GM19438 (cell line): ENCODE measurements around the gene NAA20.
A peak's percentile ranks its signal among the peaks of the same experiment; 100 is the strongest.

Experiments
- ATAC-seq: cut with Tn5 transposase; IDR thresholded peaks from one replicate; pipeline ENCODE4 v1.9.1; 2021; ENCODE audit warnings: low read depth; ENCODE audit not compliant: unreplicated experiment

NAA20 gene

DNA sequence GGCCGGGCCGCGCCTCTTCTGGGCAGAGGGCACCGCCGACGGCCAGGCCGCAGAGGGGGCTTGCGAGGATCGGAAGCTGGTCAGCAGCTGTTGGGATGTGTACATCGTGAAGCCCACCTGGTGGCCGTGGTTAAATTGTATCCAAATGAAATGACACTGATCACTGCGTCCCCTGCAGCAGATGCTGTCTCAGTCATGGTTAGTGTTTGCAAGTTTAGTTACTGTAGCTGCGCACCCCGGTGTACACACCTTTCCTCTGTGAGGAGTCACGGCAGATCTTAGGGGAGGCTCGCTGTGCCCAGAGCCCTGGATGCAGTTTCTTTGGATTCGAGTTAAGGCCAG lies 653 bp downstream of the NAA20 start:
- ATAC-seq, result peak; percentile 6

DNA sequence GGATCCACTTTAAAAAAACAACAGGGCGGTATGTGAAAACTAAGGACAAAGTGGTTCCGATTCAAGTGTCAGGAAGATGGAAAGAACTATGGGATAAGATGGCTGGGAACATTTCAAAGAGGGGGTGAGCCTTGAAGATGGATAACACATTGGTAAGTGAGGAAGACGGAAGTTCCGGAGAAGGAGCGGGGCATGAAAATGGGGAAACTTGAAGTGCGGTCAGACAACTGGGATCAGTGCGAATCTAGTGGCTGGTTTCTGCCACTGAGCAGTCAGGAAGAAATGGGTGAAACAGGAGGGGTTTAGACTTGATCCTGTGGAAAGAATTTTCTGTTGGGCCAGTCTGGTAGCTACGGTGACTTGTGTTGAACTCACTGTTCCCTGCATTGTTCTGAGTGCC lies 1.2 kb downstream of the NAA20 start:
- no peak for ATAC-seq

DNA sequence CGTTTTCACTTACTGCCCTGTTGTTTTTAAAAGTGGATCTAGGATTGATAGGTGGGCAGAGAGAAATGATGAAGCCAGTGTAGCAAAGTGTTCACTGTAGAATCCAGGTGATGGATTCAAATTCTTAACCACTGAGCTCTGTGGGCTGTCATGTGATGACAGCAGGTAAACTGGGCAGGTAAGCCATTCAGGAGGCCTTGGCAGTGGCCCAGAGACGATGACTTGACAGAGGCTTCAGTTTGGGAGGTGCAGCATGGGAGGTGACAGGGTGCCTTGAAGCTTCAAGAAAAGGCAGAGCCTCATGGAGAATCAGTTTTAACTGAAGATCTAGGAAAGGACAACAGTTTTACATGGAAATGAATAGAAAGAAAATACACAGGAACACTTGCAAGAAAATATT lies 2.0 kb downstream of the NAA20 start:
- ATAC-seq, result no peak

DNA sequence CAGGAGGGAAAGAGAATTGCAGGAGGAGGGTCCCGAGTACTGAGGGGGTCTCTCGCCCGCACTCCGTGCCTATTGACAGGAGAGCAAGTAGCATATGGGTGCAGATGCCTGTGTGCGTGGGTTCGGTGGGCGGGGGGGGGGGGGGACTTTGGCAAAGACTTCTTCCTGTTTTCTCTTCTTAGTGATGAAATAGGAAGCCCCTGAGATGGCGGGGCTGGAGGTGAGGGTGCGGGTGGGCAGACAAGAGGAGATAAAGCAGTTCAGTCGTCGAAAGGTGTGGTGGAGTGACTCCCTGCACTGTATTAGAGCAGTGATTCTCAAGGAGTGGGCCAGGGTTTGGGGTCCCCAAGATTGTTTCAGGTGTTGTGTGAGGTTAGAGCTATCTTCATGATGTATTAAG lies 3.7 kb downstream of the NAA20 start:
- no peak for ATAC-seq

DNA sequence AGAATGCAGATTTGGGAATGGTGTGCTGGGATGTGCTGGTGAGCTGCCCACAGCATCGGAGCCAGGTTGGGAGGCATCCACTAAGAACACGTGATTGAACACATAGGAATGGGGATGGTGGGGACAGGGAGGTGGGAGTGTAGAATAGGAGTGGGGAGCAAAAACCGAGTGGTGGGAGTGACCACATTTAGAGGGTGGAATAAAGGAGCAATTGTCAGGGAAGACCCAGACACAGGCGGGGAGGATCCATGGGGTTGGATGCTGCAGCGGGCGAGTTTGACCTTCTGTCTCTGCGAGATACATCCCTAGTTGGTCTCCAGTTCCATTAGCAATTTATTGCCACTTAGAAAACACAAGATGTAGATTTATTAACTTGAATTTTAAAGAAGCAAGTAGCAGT lies 4.7 kb downstream of the NAA20 start:
- no peak for ATAC-seq

DNA sequence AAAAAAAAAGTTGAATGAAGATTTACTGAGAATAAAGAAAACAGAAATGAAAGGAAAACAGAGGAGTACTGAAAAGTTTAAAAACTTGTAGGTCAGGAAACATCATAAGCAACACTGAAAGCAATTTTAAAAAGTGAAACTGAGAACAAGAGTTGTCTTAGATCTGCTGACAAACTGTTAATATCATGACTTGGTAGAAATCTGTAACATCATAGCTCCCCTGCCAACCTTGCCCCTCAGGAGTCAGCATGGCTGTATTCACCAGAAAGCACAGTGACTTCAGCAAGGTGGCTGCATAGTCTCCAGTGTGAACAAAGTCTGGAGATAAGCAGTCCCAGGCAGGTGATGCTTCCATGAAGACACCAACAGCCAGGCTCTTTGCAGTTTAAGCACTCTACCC lies 5.3 kb downstream of the NAA20 start:
- ATAC-seq, result peak; percentile 74

DNA sequence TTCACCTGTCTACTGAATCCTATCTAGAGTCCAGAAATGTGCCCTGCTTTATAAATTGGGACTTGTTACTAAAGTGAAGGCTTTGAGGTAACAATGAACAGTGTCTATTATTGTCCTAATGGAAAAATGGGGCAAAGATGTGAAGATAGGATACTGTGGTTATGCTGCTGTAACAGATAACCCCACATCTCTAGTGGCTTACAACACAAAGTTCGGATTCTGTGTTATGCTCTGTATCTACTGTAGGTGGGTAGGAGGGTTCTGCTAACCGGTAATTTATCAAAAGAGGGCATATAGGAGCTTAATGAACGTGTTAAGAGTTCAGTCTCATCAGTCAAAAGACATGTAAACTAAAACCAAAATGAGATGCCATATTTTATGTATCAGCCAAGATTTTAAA lies 6.2 kb downstream of the NAA20 start:
- ATAC-seq, result no peak

DNA sequence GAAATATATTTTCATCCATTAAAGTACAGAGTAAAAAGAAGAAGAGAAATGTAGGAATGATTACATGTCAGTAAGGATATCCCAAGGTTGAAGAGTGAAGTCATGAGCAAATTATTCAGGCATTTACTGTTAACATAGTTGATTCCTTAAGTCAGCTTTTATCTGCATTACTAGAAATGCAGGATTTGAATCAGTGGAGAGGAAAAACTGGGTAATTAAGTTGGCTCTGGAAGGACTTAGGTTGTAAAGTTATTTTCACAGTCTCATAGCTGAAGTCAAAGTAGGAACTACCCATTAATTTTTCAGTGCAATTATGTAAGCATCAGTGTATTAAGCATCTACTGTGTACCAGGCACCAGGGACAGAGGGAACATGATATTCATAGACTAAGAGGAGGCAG lies 7.8 kb downstream of the NAA20 start:
- no peak for ATAC-seq

DNA sequence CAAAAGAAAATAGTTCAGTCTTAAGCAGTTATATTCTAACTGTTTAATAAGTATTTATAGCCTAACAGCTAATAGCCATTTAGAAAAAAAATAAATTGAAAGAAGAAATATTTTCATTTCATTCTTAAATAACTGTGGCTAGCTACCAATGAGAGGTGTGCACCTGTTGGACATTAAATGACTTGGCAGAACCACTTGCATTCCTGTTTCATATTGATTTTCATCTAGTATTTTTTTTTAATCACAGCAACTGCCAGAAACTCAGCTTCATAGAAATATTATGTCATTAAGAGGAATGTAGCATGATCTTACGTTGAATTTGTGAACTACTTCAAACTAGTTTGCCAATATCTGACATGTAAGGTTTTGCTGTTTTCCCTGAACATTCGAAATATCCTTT lies 10.1 kb downstream of the NAA20 start:
- no peak for ATAC-seq

DNA sequence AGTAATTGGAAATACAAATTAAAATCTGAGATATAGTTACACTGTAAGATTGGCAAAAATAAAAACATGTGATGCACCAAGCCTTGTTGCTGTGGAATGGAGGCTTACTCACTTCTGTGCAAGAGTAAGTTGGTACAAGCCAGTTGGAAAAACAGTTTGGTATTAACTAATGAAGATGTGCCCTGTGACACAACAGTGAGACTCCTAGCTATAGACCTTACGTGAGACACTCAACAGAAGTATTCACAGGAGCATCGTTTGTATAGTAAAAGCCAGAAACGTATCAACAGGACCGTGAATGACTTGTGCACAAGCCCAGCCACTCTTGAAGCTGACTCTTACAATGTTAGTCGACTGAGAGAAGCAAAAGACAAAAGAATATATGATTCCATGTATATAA lies 14.6 kb downstream of the NAA20 start:
- no peak for ATAC-seq

DNA sequence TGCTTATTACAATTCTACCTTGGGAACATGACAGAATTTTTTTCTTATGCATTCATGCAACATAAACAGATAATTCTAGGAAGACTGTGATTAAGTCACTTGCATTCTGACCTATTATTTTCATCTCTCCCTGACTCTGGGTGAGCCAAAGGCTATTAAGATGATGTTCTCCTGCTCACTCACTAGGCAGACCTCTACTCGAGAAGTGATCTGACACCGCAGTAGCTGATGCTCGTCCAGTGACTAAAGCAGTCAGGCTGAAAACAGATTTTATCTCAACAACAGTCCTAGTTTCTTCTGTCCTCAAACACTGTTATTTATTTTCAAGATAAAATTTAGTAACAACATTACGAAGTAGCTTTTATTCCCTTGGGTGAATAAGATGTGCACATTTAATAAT lies 17.3 kb downstream of the NAA20 start:
- ATAC-seq, result no peak

DNA sequence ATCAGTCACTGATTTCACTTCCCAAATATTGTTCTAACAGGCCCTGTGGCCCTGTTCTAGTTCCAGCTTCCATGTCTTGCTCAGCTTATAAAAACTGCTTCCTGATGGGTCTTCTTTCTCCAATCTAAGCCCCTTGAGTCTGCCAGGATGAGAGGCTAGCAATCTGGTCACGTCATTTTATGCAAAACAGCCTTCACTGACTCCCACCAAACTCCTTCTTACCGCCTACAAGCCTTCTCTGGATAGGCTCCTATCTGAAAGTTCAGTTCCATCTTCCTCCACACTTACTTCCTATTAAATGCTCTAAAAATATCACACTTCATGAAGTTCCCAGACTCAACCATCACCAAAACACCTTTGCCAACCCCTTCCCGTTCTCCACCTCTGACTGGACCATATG lies 19.6 kb downstream of the NAA20 start:
- no peak for ATAC-seq

DNA sequence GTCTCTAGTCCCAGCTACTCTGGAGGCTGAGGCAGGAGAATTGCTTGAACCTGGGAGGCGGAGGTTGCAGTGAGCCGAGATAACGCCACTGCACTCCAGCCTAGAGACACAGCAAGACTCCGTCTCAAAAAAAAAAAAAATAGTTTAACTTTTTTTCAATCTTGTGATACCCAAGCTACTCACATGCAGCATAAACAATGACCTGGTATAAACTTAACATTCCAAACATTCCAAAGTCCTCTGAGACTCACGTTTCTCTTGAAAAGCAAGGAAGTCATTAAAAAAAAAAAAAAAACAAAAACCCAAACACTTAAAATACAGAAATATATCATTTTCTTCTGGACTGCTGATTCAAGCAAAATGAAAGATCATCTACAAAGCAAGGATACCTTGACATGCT lies 20.8 kb downstream of the NAA20 start:
- no peak for ATAC-seq

DNA sequence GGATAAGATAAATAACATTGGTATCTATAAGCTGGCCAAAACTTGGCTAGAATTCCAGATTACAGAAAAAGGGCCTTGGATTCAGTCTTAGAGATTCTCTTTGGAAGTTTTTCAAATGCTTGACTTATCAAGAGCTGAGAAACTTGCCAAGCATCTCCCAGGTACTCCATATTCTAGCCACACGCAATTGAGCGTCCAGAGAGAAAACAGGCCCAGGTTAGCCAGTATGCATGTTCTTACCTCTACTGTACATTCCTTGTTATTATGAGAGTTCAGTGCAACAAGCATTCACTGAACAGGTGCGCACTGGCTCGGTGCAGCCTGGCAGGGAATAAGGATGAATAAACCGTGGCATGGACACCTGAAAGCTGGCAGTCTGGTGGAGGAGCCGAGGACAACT lies 21.4 kb downstream of the NAA20 start:
- no peak for ATAC-seq

DNA sequence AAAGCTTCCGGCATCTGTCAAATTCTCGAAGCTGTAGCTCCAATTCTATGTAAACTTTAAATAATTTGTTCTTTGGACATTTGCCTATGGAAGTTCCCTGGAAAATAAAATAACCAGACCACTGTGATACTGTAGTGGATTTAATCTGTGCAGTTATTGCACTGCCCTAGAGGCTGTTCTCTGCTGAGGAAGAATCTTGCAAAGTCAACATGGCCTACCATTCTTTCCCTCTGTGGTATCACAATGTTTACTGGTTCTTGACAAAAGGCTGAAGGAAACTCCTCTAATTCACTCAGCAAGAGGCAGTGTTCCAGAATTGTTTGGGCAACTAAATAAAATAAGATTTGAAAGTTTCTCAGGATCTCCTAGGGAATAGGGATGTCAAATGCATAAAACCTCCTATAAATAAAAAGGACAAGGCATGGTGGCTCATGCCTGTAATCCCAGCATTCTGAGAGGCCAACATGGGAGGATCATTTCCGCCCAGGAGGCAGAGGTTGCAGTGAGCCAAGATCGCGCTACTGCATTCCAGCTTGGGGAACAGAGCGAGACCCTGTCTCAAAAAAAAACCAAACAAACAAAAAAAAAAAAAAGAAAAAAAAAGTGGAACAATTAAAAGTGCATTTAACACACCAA lies 22.7 kb downstream of the NAA20 start:
- ATAC-seq, result no peak

DNA sequence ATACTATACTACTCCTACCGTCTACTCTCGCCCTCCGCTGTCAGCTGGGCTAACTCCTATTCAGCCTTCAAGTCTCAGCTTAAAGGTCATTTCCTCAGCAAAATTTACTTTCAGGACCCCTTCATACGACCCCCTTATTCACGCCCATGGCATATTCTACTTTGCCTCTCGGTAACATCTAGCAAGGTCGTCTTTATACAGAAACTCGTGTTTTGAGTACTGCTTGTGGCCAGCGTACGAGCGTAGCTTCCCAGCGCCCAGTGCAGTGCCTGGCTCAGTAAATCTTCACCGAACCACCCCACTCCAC lies 34.6 kb downstream of the NAA20 start:
- peak; percentile 14 for ATAC-seq

DNA sequence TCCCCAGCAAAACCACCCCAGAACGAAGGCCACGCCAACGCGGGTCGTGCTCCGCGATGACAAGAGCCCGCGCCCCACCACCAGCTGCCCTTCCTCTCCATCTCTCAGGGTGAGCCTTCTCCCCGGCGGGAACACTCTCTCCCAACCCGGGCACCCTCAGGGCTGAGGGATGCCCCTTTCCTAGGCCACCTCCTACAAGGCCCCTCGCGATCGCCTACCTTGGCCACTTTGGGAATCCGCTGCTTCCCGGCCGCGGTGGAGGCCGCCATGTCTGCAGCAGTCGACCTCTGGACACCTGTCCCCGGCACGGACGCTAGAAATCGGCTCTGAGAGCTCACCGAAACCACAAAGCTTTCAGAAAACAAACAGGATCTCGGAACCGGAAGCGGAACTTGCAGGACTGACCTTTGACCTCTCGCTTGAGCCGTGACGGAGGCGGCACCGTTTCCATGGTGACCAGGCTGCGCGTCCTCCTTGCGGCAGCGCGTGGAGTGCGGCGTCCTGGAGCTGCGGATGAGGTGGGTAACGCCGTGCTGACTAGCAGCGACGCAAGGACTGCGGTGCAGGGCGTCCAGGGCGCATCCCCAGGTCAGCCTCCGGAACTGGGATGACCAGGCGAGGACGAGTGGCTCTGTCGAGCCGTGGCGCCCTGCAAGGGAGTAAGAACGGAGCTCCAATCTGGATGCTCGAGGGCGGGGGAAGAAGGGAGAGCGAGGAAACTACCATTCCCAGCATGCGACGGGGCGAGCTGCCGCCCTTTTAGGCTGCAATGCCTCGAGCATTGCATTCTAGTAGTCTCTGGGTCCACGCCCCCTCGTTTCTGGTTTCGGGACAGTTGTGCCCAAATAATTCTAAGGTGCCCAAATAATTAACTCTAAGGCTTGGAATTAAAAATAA lies 35.2 kb downstream of the NAA20 start, which contains the start of the genes CFAP61 and CRNKL1:
Gene CFAP61 (plus strand): TSS at position 459 of the 897 bp plus-strand sequence. CDS start 4,122 bp downstream, outside the sequence.
Gene CRNKL1 (minus strand): TSS at position 393 of the 897 bp plus-strand sequence. CDS start 124 bp downstream, at position 269.
- peak; percentile 93 for ATAC-seq

DNA sequence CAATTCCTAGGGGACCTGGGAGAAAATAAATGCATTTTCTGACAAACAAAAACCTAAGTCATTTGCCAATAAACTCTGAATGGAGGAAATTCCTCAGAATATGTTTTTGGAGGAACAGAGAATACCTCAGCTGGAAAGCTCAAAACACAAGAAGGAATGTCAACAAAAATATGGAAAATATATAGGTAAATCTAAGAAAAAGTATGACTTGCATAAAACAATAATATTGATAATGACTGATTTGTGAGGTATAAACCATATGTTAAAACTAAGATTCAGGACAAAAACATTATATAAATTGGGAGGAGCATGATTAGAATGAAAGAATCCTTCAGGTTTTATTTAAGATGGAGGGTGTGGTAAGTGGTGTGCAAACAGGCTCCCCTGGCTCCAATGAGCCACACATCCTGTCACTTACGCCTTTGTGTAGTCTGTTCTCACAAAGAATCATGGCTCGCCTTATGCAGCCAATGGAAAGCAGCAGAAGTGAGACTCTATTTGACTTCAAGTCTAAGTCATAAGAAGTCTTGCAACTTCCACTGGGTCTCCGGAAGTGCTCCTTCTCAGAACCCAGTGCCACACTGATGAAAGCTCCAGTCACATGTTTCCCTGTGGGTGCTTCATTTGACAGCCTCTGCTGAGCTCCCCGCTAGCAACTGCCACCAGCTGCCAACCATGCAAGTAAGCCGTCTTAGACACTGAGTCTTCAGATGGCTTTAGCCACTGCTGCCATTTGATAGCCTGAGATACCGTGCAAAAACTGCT lies 43.3 kb downstream of the NAA20 start:
- ATAC-seq, result no peak

DNA sequence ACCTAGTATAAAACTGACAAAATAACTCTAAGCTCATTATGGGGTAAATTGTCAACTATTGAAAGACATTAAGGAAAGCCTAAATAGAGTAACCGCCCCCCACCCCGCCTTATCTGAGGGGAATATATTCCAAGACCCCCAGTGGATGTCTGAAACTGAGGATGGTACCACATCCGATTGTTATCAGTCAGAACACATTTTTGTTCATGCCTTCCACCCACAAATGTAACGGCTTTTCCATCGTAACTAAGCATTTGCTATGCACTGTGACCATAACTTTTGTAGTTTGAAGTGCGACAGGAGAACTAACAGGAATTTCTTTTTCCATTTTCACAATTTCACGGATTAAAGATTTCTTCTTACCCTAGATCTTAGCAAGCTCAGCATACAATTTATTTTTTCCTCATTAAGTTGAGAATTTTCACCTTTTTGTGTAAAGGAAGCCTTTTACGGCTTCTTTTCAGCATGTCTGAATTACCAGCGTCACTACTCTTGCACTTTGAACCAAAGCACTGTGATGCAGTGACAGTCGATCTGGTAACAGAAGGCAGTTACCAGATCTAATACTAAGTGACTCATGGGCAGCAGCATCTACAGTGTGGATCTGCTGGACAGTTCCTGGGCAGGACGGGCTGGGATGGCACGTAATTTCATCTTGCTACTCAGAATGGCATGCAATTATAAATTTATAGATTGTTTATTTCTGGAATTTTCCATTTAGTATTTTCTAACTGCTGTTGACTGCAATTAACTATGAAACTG lies 47.0 kb downstream of the NAA20 start:
- ATAC-seq, result no peak

DNA sequence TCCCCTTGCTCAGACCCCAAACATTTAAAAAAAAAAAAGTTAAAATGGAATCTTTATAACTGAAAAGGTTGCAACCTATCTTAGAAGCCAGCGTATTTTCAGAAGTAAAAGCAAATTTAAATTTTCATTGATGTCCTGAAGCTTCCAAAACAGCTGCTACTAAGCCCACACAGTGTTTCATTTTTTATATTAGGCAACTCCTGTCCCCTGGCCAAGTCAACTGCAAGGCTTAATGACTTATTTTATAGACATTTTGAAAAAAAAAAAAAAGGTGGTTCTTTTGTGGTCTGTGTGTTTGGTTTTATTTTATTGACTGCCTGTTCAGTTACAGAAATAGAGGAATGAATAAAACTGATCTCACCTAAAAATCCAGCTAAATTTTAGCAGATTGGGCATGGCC lies 48.2 kb downstream of the NAA20 start:
- no peak for ATAC-seq
